Measurements from ENCODE around the gene PPP1R14B. TPM values are rescaled to one million over a fixed set of nuclear protein-coding genes. Genes with fewer than 3 reads are reported as not detected.
A peak's percentile ranks its signal among the peaks of the same experiment; 100 is the strongest.

Gene PPP1R14B
- total and polyA plus RNA-seq, 2 of the 13 experiments (the other 11 are each of a cell fraction or from before 2014, with no cell fraction given), result 110 to 148 TPM

DNA sequence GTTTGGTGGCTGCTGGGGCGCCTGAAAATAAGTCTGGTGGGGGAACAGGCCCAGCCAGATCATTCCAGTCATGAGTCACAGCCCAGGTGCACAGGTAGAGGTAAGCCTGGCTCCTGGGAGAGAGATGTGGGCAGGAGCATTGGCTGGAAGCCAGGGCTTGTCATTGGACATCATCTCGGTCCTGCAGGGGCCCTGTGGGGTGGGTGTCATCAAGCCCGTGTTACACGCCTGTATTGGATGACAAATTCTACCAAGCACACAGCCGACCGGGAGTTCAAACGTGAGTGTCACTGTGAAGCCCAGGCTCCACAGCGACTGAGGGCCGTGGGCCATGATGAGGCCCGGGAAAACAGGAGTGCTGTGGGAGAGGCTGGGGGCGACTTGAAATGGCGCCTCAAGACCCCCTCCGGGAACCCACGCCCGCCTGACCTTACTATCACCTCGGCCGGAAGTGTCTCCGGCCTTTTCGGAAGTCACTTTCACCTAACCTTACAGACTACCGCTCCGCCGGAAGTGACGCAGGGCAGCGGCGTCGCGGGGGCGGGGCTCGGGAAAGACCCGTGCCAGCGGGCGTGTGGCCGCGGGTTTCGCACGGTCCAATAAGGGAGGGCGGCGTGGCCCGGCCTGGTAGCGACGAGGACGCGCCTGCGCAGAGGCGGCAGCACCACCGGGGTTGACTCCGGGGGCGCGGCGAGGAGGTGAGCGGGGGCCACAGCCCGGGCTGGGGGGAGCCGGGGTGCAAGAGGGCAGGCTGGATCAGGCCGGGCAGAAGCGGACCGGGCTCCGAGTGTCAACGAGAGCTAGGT, 6.1 kb downstream of the PPP1R14B start, which contains the start of gene FKBP2 (continued):
- peak; percentile 23; the same call in 1 of the 2 replicates for TF ChIP-seq ZNF749 (CRISPR knock-in tag; IDR thresholded peaks at IDR 0.05; ENCODE audit: borderline replicate concordance)
- TF ChIP-seq, protein P1, sequence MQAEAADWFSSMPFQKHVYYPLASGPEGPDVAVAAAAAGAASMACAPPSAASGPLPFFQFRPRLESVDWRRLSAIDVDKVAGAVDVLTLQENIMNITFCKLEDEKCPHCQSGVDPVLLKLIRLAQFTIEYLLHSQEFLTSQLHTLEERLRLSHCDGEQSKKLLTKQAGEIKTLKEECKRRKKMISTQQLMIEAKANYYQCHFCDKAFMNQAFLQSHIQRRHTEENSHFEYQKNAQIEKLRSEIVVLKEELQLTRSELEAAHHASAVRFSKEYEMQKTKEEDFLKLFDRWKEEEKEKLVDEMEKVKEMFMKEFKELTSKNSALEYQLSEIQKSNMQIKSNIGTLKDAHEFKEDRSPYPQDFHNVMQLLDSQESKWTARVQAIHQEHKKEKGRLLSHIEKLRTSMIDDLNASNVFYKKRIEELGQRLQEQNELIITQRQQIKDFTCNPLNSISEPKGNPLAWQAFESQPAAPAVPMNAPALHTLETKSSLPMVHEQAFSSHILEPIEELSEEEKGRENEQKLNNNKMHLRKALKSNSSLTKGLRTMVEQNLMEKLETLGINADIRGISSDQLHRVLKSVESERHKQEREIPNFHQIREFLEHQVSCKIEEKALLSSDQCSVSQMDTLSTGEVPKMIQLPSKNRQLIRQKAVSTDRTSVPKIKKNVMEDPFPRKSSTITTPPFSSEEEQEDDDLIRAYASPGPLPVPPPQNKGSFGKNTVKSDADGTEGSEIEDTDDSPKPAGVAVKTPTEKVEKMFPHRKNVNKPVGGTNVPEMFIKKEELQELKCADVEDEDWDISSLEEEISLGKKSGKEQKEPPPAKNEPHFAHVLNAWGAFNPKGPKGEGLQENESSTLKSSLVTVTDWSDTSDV (CRISPR knock-in tag; IDR thresholded peaks at IDR 0.05), result peak; percentile 38; the same call in 1 of the 2 replicates
- peak; percentile 93 for TF ChIP-seq CREB1 (IDR thresholded peaks at IDR 0.05)
- TF ChIP-seq CREB1 (CRISPR knock-in tag; IDR thresholded peaks at IDR 0.05), result peak; percentile 97
- no peak for TF ChIP-seq ZNF101 (CRISPR knock-in tag; IDR thresholded peaks at IDR 0.05; ENCODE audit: borderline replicate concordance, low read depth)
- TF ChIP-seq ASH2L (IDR thresholded peaks at IDR 0.05; ENCODE audit: insufficient read length, low read depth, low read length), result peak; percentile 74
- TF ChIP-seq ZNF276 (CRISPR knock-in tag; IDR thresholded peaks at IDR 0.05; ENCODE audit: low read depth), result no peak
- no peak for TF ChIP-seq ZNF296 (CRISPR knock-in tag; conservative IDR thresholded peaks at IDR 0.05)
- peak; percentile 36; the same call in 1 of the 2 replicates for TF ChIP-seq ZNF275 (CRISPR knock-in tag; IDR thresholded peaks at IDR 0.05; ENCODE audit: borderline replicate concordance)
- TF ChIP-seq, protein P2, sequence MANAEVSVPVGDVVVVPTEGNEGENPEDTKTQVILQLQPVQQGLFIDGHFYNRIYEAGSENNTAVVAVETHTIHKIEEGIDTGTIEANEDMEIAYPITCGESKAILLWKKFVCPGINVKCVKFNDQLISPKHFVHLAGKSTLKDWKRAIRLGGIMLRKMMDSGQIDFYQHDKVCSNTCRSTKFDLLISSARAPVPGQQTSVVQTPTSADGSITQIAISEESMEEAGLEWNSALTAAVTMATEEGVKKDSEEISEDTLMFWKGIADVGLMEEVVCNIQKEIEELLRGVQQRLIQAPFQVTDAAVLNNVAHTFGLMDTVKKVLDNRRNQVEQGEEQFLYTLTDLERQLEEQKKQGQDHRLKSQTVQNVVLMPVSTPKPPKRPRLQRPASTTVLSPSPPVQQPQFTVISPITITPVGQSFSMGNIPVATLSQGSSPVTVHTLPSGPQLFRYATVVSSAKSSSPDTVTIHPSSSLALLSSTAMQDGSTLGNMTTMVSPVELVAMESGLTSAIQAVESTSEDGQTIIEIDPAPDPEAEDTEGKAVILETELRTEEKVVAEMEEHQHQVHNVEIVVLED (CRISPR knock-in tag; IDR thresholded peaks at IDR 0.05; ENCODE audit: borderline replicate concordance), result peak; percentile 91
- TF ChIP-seq IRF2 (CRISPR knock-in tag; IDR thresholded peaks at IDR 0.05), result peak; percentile 56; the same call in 1 of the 2 replicates
- TF ChIP-seq ISL2 (CRISPR knock-in tag; IDR thresholded peaks at IDR 0.05), result peak; percentile 74
- TF ChIP-seq ZNF777 (CRISPR knock-in tag; IDR thresholded peaks at IDR 0.05), result 0 out of 2 replicates have a peak, but pooled peaks have one; percentile 36
- TF ChIP-seq ZFAT (CRISPR knock-in tag; conservative IDR thresholded peaks at IDR 0.05), result no peak
- TF ChIP-seq, protein P3, sequence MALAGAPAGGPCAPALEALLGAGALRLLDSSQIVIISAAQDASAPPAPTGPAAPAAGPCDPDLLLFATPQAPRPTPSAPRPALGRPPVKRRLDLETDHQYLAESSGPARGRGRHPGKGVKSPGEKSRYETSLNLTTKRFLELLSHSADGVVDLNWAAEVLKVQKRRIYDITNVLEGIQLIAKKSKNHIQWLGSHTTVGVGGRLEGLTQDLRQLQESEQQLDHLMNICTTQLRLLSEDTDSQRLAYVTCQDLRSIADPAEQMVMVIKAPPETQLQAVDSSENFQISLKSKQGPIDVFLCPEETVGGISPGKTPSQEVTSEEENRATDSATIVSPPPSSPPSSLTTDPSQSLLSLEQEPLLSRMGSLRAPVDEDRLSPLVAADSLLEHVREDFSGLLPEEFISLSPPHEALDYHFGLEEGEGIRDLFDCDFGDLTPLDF (CRISPR knock-in tag; IDR thresholded peaks at IDR 0.05), result peak; percentile 59; the same call in 1 of the 2 replicates
- TF ChIP-seq ETV5 (CRISPR knock-in tag; IDR thresholded peaks at IDR 0.05; ENCODE audit: borderline replicate concordance), result peak; percentile 95
- no peak for TF ChIP-seq HES4 (CRISPR knock-in tag; IDR thresholded peaks at IDR 0.05; ENCODE audit: borderline replicate concordance)
- 0 out of 2 replicates have a peak, but pooled peaks have one; percentile 36 for TF ChIP-seq EED (CRISPR knock-in tag; IDR thresholded peaks at IDR 0.05)
- no peak for TF ChIP-seq ZNF34 (CRISPR knock-in tag; IDR thresholded peaks at IDR 0.05; ENCODE audit: borderline replicate concordance)
- no peak for TF ChIP-seq ZNF615 (CRISPR knock-in tag; IDR thresholded peaks at IDR 0.05; ENCODE audit: borderline replicate concordance)

Data from HepG2 (cell line).